Bronchial epithelial cell (primary cell): ENCODE data around the gene ADGRF3. TPM values are rescaled to one million over a fixed set of nuclear protein-coding genes. Genes with fewer than 3 reads are reported as not detected.

Experiments
- DNase-seq: peaks from one replicate; pipeline ENCODE4 v3.0.0-alpha.2; 2010; ENCODE audit warnings: low read depth
- FAIRE-seq: peaks from 2 replicates; lab custom pipeline; 2011; peaks lifted over from hg19 to GRCh38; lab: Jason Lieb, UNC
- H3K27me3 ChIP-seq: 2 replicates; pipeline ENCODE4 v1.5.1; 2011; ENCODE audit warnings: low read length; ENCODE audit not compliant: control insufficient read depth, insufficient read depth
- H3K36me3 ChIP-seq: 2 replicates; pipeline ENCODE4 v1.5.1; 2011; ENCODE audit warnings: low read length; ENCODE audit not compliant: control insufficient read depth, insufficient read depth
- H3K4me3 ChIP-seq: 2 replicates; pipeline ENCODE4 v1.5.1; 2011; ENCODE audit warnings: mild to moderate bottlenecking, low read depth, low read length, control low read depth
- CTCF ChIP-seq: IDR thresholded peaks from 2 replicates; pipeline ENCODE4 v1.5.1; 2011; ENCODE audit warnings: mild to moderate bottlenecking, moderate library complexity, low read length, control low read depth, inconsistent platforms; ENCODE audit not compliant: insufficient read depth, severe bottlenecking
- total RNA-seq: library from RNA; depleted of rRNA; stranded (reverse); fragments of >200 nt; gene quantifications from 2 replicates; pipeline ENCODE4 v1.2.1, GENCODE V29; 2014

The ADGRF3 gene
- total RNA-seq, 1 donor from 2014 or later: not detected

- H3K27me3 ChIP-seq: no peaks in the 10 kb centered on the region
- H3K36me3 ChIP-seq: no peaks in the 10 kb centered on the region
- DNase-seq (peak; percentile 31), FAIRE-seq (no peak)
- no peak overlapping the region for H3K4me3 ChIP-seq
- no peak for TF ChIP-seq CTCF
These were observed 29.0 kb downstream of the ADGRF3 start for GRCh38 chr2:26317377-26318105.

GRCh38 chr2:26316845-26317244 is 29.7 kb downstream of the ADGRF3 start:
- H3K27me3 ChIP-seq: no peaks in the 10 kb centered on the region
- H3K36me3 ChIP-seq: no peaks in the 10 kb centered on the region
- TF ChIP-seq CTCF: no peak
- DNase-seq: no peak
- no peak overlapping the region for H3K4me3 ChIP-seq
- no peak for FAIRE-seq

GRCh38 chr2:26316041-26316440 is 30.5 kb downstream of the ADGRF3 start:
- FAIRE-seq (no peak), DNase-seq (no peak)
- no peak overlapping the region for H3K4me3 ChIP-seq
- no peaks in the 10 kb centered on the region for H3K36me3 ChIP-seq
- no peaks in the 10 kb centered on the region for H3K27me3 ChIP-seq
- TF ChIP-seq CTCF: peak; percentile 35

- no peaks in the 10 kb centered on the region for H3K36me3 ChIP-seq
- peak; percentile 27 for TF ChIP-seq CTCF
- FAIRE-seq (no peak), DNase-seq (no peak)
- no peak overlapping the region for H3K4me3 ChIP-seq
- H3K27me3 ChIP-seq: no peaks in the 10 kb centered on the region
These were observed 32.3 kb downstream of the ADGRF3 start for GRCh38 chr2:26314243-26314642.

- no peak for DNase-seq
- Histone ChIP-seq H3K4me3 (no peak overlapping the region), H3K27me3 (no peaks in the 10 kb centered on the region), H3K36me3 (no peaks in the 10 kb centered on the region)
- no peak for FAIRE-seq
- TF ChIP-seq CTCF: no peak
These were observed 33.1 kb downstream of the ADGRF3 start for GRCh38 chr2:26313446-26313845.

- FAIRE-seq (peak; percentile 70), DNase-seq (peak; percentile 80)
- Histone ChIP-seq H3K36me3 (no peaks in the 10 kb centered on the region), H3K4me3 (no peak overlapping the region), H3K27me3 (no peaks in the 10 kb centered on the region)
- TF ChIP-seq CTCF: no peak
These were observed 34.1 kb downstream of the ADGRF3 start for GRCh38 chr2:26312471-26312870.
